Measurements from ENCODE around the gene SHC3. TPM values are rescaled to one million over a fixed set of nuclear protein-coding genes. Genes with fewer than 3 reads are reported as not detected.

SHC3 gene
- polyA plus RNA-seq, 3 donors, result not detected

GRCh38 chr9:88994469-88995199 is 184.0 kb downstream of the SHC3 start:
- H3K27me3 Mint-ChIP-seq (ENCODE audit: low read depth in 3 of 3), result peaks cover 0 to 2% (median 1%) of the 10 kb centered on the region in 3 donors
- H3K27ac Mint-ChIP-seq, result no peak overlapping the region
- TF ChIP-seq CTCF (IDR thresholded peaks at IDR 0.05), result no peak
- no peaks in the 10 kb centered on the region for H3K27me3 ChIP-seq (ENCODE audit: control insufficient read depth in 2 of 2, insufficient read depth in 2 of 2, low read length in 2 of 2)
- H3K27ac ChIP-seq (ENCODE audit: low read depth in 1 of 2, low read length in 2 of 2), result no peak overlapping the region
- peaks cover 74% of the 10 kb centered on the region for H3K4me1 Mint-ChIP-seq
- WGBS (ENCODE audit: insufficient coverage), result 100% methylated on average over 5 of the region's 9 CpGs
- peak overlapping the region; percentile 94 for H3K4me2 ChIP-seq (replicated peaks; ENCODE audit: extremely low read depth, low read length, poor library complexity, severe bottlenecking)
- peaks cover 41 to 57% of the 10 kb centered on the region in 2 donors for H3K36me3 ChIP-seq (replicated peaks in 1 of 2; ENCODE audit: control insufficient read depth in 1 of 2, insufficient read depth in 2 of 2, low read length in 2 of 2)
- peaks cover 0 to 2% (median 0%) of the 10 kb centered on the region in 7 donors for H3K9me3 Mint-ChIP-seq
- DNase-seq, result no peak
- H3K4me1 ChIP-seq (ENCODE audit: control insufficient read depth in 1 of 2, insufficient read depth in 2 of 2, low read length in 2 of 2), result peaks cover 55 to 72% of the 10 kb centered on the region in 2 donors
- intact Hi-C loops (cut with micrococcal nuclease), result loop anchor here in 1 of 2 donors (5.0 kb wide), 1 partner anchor 57 kb away; no protein-coding TSS in a partner anchor
- H4K20me1 ChIP-seq (ENCODE audit: insufficient read depth, low read length), result peaks cover 80% of the 10 kb centered on the region
- peak overlapping the region in 1 of 3 experiments; percentile 99 for H3K4me3 ChIP-seq (replicated peaks in 1 of 3; ENCODE audit: low read depth in 2 of 3, low read length in 3 of 3)
- H3K79me2 ChIP-seq (ENCODE audit: insufficient read depth, low read length), result peaks cover 65% of the 10 kb centered on the region
- peaks cover 62 to 66% of the 10 kb centered on the region in 2 donors for H3K36me3 Mint-ChIP-seq
- H3K9ac ChIP-seq (ENCODE audit: insufficient read depth, low read length, poor library complexity, severe bottlenecking), result no peak overlapping the region
- H3K4me3 Mint-ChIP-seq, result peak overlapping the region; percentile 12 to 17
- H2AFZ ChIP-seq (ENCODE audit: insufficient read depth, low read depth, low read length, poor library complexity, severe bottlenecking), result no peak overlapping the region
- no peaks in the 10 kb centered on the region for H3K9me3 ChIP-seq (replicated peaks in 1 of 2; ENCODE audit: control insufficient read depth in 1 of 2, insufficient read depth in 1 of 2, low read length in 2 of 2)

DNA sequence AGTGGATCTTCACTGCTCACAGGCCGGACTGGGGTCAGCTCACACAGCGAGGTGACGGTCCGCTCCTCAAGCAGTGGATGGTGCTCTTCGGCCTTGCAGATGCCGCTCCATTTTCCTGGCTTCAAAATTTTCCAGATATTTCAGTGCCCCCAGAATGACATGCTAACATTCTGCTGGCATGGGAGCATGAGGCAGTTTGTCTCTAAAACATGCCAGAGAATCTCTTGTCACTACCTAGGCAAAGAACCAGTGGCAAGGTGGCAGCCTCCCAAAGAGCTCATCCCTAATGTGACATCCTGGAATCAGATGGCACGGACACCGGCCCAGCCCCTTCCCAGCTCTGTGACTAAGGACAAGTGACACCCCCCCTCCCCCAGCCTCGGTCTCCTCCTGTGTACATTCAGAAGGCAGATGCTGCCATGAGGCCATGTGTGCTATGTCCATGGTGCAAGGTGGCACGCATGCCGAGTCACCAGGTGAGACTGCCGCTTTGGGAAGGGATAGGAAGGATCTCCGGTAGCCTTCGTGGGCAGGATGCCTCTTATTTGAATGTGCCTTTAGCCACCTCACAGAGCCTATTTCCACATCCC is 184.7 kb downstream of the SHC3 start:
- Mint-ChIP-seq H3K4me3 (peak overlapping the region; percentile 96 to 97), H3K9me3 (peaks cover 0 to 2% (median 0%) of the 10 kb centered on the region in 7 donors), H3K27me3 (ENCODE audit: low read depth in 3 of 3) (peaks cover 0 to 2% (median 1%) of the 10 kb centered on the region in 3 donors), H3K4me1 (peaks cover 81% of the 10 kb centered on the region), H3K36me3 (peaks cover 57 to 62% of the 10 kb centered on the region in 2 donors), H3K27ac (peak overlapping the region in 2 of 7 donors; percentile 50 to 66)
- no peaks in the 10 kb centered on the region for H3K27me3 ChIP-seq (ENCODE audit: control insufficient read depth in 2 of 2, insufficient read depth in 2 of 2, low read length in 2 of 2)
- no peak for DNase-seq
- intact Hi-C loops (cut with micrococcal nuclease), result loop anchor here in 1 of 2 donors (5.0 kb wide), 1 partner anchor 57 kb away; no protein-coding TSS in a partner anchor
- H3K79me2 ChIP-seq (ENCODE audit: insufficient read depth, low read length), result peaks cover 65% of the 10 kb centered on the region
- peak overlapping the region; percentile 94 for H3K4me2 ChIP-seq (replicated peaks; ENCODE audit: extremely low read depth, low read length, poor library complexity, severe bottlenecking)
- TF ChIP-seq CTCF (IDR thresholded peaks at IDR 0.05), result no peak
- H4K20me1 ChIP-seq (ENCODE audit: insufficient read depth, low read length), result peaks cover 73% of the 10 kb centered on the region
- H3K9ac ChIP-seq (ENCODE audit: insufficient read depth, low read length, poor library complexity, severe bottlenecking), result no peak overlapping the region
- H3K27ac ChIP-seq (ENCODE audit: low read depth in 1 of 2, low read length in 2 of 2), result peak overlapping the region in 1 of 2 donors; percentile 1
- 98% methylated on average over 9 of the region's 14 CpGs for WGBS (ENCODE audit: insufficient coverage)
- peaks cover 37 to 51% of the 10 kb centered on the region in 2 donors for H3K36me3 ChIP-seq (replicated peaks in 1 of 2; ENCODE audit: control insufficient read depth in 1 of 2, insufficient read depth in 2 of 2, low read length in 2 of 2)
- H3K9me3 ChIP-seq (replicated peaks in 1 of 2; ENCODE audit: control insufficient read depth in 1 of 2, insufficient read depth in 1 of 2, low read length in 2 of 2), result no peaks in the 10 kb centered on the region
- H3K4me1 ChIP-seq (ENCODE audit: control insufficient read depth in 1 of 2, insufficient read depth in 2 of 2, low read length in 2 of 2), result peaks cover 62 to 78% of the 10 kb centered on the region in 2 donors
- peak overlapping the region; percentile 94 to 99 (median 99) for H3K4me3 ChIP-seq (replicated peaks in 1 of 3; ENCODE audit: low read depth in 2 of 3, low read length in 3 of 3)
- H2AFZ ChIP-seq (ENCODE audit: insufficient read depth, low read depth, low read length, poor library complexity, severe bottlenecking), result no peak overlapping the region
